Measurements from ENCODE around the gene HS3ST6.

HS3ST6 gene

DNA sequence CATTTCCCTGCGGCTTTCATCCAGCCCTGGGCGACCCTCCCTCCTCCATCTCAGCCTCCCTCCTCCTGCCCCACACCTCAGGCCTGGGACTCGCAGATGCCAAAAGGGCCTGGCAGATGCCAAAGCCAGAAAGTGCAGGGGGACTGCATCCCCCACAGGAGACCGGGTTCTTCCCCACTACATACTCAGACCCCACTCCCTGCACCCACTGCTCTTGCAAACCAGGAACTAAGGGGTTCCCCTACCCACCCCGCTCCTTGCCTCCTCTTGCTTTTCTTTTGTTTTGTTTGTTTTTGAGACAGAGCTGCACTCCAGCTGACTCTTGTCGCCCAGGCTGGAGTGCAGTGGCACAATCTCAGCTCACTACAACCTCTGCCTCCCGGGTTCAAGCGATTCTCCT lies 3.2 kb downstream of the HS3ST6 start:
- no peak overlapping the region for H3K4me3 ChIP-seq (ENCODE audit: low read length)
- DNase-seq (ENCODE audit: low read depth) = no peak
- TF ChIP-seq, protein P1, sequence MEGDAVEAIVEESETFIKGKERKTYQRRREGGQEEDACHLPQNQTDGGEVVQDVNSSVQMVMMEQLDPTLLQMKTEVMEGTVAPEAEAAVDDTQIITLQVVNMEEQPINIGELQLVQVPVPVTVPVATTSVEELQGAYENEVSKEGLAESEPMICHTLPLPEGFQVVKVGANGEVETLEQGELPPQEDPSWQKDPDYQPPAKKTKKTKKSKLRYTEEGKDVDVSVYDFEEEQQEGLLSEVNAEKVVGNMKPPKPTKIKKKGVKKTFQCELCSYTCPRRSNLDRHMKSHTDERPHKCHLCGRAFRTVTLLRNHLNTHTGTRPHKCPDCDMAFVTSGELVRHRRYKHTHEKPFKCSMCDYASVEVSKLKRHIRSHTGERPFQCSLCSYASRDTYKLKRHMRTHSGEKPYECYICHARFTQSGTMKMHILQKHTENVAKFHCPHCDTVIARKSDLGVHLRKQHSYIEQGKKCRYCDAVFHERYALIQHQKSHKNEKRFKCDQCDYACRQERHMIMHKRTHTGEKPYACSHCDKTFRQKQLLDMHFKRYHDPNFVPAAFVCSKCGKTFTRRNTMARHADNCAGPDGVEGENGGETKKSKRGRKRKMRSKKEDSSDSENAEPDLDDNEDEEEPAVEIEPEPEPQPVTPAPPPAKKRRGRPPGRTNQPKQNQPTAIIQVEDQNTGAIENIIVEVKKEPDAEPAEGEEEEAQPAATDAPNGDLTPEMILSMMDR (IDR thresholded peaks at IDR 0.05; ENCODE audit: insufficient read depth, low read depth, low read length, missing control alignments) = no peak

DNA sequence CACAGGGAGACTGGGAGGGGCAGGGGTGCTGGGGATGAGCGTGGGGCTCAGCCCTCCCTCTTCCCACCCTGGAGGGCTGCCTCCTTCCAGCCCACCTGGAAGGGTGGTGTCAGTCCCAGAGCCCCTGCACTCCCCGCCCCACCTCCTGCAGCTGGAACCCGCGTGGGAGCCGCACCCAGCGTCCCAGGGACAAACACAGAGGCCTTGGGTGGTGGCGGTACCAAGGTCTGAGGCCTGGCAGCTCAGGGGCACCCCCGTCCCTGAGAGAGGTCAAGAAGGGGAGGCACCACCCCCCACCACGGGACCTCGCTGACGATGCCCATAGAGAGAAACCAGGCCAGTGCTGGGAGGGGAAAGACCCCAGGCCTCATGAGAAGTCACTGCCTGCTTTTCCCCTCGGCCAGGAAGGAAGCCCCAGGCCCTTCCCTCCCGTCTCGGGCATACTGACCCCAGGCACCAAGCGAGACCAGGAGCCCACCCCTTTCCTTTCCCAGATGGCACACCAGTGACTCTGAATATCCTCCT lies 4.1 kb downstream of the HS3ST6 start:
- no peak for DNase-seq (ENCODE audit: low read depth)
- TF ChIP-seq, protein P1 (IDR thresholded peaks at IDR 0.05; ENCODE audit: insufficient read depth, low read depth, low read length, missing control alignments) = no peak
- no peak overlapping the region for H3K4me3 ChIP-seq (ENCODE audit: low read length)

DNA sequence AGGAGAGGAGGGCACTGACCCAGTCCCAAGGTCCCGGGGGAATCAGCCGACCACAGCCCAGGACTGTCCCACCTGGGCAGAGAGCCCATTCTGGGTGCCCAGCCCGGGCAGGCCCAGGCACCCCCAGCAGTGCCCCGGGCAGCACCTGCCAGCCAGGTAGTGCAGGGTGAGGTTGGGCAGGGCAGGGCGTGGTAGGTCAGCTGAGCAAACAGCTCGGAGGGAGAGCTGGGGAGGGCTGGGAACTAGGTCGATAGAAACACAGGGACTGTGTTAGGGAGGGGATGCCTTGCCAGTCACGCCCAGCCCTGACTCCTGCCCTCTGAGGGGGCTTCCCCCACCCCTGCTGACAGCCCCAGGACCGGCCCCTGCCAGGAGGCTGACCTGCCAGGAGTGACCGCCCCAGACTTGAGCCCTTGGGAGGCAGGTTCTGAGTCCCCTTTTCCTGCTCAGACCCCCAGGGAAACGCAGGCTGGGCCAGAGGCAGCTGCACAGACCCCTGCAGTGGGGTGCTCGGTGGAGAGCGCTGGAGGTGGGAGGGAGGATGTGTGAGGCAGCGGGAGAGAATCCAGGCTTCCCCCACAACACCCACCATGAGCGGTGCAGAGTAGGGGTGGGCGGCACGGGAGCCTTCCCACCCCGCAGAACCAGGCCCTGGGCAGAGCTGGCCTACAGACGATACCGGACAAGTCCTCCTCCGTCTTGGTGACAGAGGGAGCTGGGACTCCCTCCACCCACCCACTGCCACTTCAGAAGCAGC lies 4.7 kb downstream of the HS3ST6 start:
- TF ChIP-seq, protein P1 (IDR thresholded peaks at IDR 0.05; ENCODE audit: insufficient read depth, low read depth, low read length, missing control alignments) = no peak
- no peak overlapping the region for H3K4me3 ChIP-seq (ENCODE audit: low read length)
- peak; percentile 66 for DNase-seq (ENCODE audit: low read depth)

DNA sequence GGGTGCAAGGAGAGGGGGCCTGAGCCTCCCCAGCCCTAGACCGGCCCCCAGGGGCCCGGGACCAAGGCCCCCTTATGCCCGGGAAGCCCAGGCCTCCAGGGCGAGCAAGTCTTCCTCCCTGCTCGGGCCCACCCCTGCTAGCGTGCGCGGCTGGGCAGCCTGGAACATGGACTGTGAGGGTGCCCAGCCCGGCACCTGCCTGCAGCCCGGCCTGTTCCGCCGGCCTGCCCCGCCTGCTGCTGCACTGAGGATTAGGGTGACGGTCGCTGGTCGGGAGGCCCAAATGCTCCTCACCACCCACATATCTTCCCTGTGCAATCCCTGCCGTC lies 6.0 kb downstream of the HS3ST6 start:
- DNase-seq (ENCODE audit: low read depth) = no peak
- TF ChIP-seq, protein P1 (IDR thresholded peaks at IDR 0.05; ENCODE audit: insufficient read depth, low read depth, low read length, missing control alignments) = no peak
- no peak overlapping the region for H3K4me3 ChIP-seq (ENCODE audit: low read length)

DNA sequence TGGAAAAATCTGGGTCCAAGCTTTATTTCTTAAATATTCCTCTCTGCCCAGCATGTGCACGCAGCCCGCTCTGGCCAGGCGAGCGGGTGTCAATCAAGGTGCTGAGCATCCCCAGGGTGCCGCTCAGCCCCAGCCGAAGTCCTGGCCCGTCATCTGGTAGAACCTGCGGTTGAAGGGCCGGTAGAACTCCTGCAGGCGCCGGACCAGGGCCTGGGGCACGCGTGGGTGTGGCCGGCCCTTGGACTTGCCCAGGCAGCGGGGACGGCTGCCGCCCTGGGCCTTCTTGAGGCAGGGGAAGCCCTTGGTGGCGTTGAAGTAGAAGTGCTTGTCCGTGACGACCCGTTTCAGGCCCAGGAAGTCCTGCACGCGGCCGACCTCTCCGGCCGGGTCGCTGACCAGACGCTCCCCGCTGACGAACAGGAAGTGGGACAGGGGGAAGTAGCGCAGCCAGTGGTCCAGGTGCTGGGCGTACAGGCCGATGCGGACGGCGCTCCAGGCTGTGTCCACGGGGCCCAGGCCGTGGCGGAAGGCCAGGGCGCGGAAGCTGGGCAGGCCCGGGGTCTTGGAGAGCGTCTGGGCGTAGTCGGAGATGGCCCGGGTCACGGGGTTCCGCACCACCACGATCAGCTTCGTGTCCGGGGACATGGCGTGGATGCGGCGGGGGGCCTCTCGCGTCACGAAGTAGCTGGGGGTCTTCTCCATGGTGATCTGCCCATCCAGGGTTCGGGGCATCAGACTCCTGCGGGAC lies 6.6 kb downstream of the HS3ST6 start:
- no peak for DNase-seq (ENCODE audit: low read depth)
- TF ChIP-seq, protein P1 (IDR thresholded peaks at IDR 0.05; ENCODE audit: insufficient read depth, low read depth, low read length, missing control alignments) = no peak
- H3K4me3 ChIP-seq (ENCODE audit: low read length) = no peak overlapping the region

DNA sequence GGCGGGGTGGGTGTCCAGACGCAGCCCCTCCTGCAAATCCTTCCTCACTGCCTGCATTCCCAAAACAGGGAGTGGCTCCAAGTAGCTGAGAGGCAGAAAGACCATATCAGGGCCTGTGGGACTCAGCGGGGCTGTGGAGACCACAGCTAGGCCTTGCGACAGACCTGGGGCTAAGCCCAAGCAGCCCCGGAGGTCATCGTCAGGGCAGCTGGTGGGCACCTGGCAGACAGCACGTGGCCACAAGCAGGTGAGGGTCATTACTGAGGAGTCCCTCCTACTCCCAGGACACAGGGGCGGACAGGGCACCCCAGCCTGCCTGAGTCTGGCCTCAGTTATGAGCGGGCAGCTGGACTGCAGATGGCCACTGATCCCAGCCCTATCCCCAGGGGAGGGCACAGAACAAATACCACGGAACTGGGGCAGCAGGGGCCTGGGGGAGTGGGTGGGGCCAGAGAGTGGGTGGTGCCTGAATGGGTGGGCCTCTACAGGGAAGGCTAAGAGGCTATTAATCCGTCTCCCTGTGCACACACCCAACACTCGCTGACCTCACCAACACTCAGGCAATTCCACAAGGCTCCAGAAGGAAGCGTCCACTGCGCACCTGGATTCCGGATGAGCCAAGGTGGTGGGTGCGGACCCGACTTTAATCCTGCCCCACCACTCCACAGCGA lies 8.5 kb downstream of the HS3ST6 start:
- TF ChIP-seq, protein P1 (IDR thresholded peaks at IDR 0.05; ENCODE audit: insufficient read depth, low read depth, low read length, missing control alignments) = no peak

More for the DNA sequence above, 8.5 kb downstream of the HS3ST6 start:
- no peak for DNase-seq (ENCODE audit: low read depth)
- H3K4me3 ChIP-seq (ENCODE audit: low read length) = no peak overlapping the region
